ENCODE results near the gene PANK4. TPM values are rescaled to one million over a fixed set of nuclear protein-coding genes. Genes with fewer than 3 reads are reported as not detected.
"Not testable (repeated sequence)": the region's sequence is repeated elsewhere in the genome, so short reads cannot be mapped to it uniquely, and the experiment has no call there.

Gene PANK4
- total and polyA plus RNA-seq, 2 of the 8 experiments (the other 6 are each of a cell fraction or from before 2014, with no cell fraction given) = 20.1 to 29.7 TPM

DNA sequence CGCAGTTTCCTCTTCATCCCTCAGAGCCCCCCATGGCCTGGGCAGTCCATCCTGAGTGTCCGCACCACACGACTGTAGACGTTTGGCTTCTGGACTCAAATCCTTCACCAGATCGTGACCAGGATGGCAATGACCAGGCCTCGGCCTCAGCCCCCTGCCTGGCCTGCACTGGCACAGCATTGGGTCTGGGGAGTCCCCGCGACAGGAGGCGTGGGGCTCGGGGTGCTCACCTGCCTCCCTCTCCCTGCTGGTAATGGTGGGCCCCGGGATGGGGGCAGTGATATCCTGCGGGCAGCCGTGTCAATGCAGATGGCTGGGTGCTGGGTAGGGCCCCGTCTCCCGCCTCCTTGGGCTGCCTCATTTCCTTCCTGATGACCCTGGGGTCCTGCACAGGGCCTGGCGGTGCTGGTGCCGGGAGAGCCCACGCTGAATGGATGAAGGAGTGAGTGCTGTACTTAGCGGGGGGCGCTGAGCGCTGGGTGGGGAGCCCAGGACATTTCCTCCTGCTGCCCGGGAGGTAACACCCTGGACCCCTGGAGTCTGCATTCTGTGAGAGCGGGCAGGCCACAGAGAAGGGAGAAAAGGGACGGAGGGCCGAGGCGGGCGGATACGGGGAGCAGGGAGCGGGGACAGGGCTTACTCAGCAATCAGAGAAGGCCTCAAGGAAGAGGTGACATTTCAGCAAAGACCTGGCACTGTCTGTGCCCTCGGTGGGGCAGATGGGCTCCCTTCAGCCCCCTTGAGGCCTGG, 27.6 kb upstream of the PANK4 start (continued):
- no peak for TF ChIP-seq CHD2 (IDR thresholded peaks at IDR 0.05; ENCODE audit: low read length)
- no peak for TF ChIP-seq HDAC6 (IDR thresholded peaks at IDR 0.05; ENCODE audit: low read depth, low read length)
- no peak for TF ChIP-seq SAP30 (IDR thresholded peaks at IDR 0.05; ENCODE audit: insufficient read depth, insufficient replicate concordance, low read length)
- TF ChIP-seq POLR2A (IDR thresholded peaks at IDR 0.05; ENCODE audit: control extremely low read depth in 1 of 2, low read depth in 2 of 2, low read length in 2 of 2) = no peak
- no peak for TF ChIP-seq JUN (IDR thresholded peaks at IDR 0.05; ENCODE audit: low read depth, low read length)
- TF ChIP-seq CREB1 (IDR thresholded peaks at IDR 0.05) = no peak

DNA sequence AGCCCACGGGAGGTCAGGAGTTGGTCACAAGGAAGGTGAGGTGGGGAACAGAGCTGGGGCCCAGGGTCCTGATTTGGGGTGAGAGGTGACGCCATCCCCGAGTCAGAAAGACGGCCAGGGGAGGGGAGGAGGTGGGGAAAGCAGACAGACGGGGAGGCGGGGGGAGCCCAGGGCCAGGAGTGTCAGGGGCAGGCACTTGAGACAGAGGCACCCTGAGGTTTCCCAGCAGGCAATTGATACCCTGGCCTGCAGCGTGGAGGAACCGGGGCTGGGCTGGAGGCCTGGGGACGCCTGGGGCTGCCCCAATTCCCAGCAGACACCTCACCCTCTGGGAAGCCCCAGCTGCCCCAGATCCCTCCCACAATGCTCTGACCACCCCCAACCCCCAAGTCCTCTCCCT, 26.7 kb upstream of the PANK4 start:
- DNase-seq (ENCODE audit: low read depth in 1 of 2, low spot score in 2 of 2); H2BK5ac ChIP-seq (ENCODE audit: low read depth, low read length); H3K4me1 ChIP-seq (replicated peaks in 1 of 4; ENCODE audit: control insufficient read depth in 3 of 4, insufficient read depth in 4 of 4, low read length in 3 of 4); H3K23me2 ChIP-seq (ENCODE audit: low read depth, low read length); H3K36me3 ChIP-seq (ENCODE audit: control insufficient read depth in 2 of 4, insufficient read depth in 4 of 4, low read length in 3 of 4); H3K4me2 ChIP-seq (ENCODE audit: insufficient read depth in 1 of 2, low read depth in 2 of 2, low read length in 2 of 2); FAIRE-seq; H2BK120ac ChIP-seq (replicated peaks; ENCODE audit: low read depth, low read length); H4K5ac ChIP-seq (ENCODE audit: insufficient read length, low read depth, low read length); H3K9ac ChIP-seq (replicated peaks in 1 of 4; ENCODE audit: extremely low read depth in 1 of 4, low read depth in 3 of 4, low read length in 3 of 4); H2BK12ac ChIP-seq (ENCODE audit: low read depth, low read length); H4K91ac ChIP-seq (replicated peaks; ENCODE audit: insufficient read length, low read length); H2AFZ ChIP-seq (ENCODE audit: low read length); H3K4me3 ChIP-seq (ENCODE audit: extremely low read depth in 1 of 4, insufficient read depth in 2 of 4, low read depth in 3 of 4, low read length in 4 of 4); H3K79me1 ChIP-seq (ENCODE audit: low read depth, low read length); POLR2A ChIA-PET (ENCODE audit: partially characterized antibody); H3K14ac ChIP-seq (ENCODE audit: insufficient read length); H3K4ac ChIP-seq (replicated peaks; ENCODE audit: insufficient read length, low read depth, low read length); H4K8ac ChIP-seq (ENCODE audit: extremely low read depth, insufficient read depth, low read length); H3K9me3 ChIP-seq (ENCODE audit: insufficient read depth in 2 of 2, low read depth in 1 of 2, low read length in 1 of 2); H3K23ac ChIP-seq (ENCODE audit: insufficient read length); H3K18ac ChIP-seq (ENCODE audit: extremely low read depth, low read length); H2AK5ac ChIP-seq (ENCODE audit: low read depth, low read length); H3K27ac ChIP-seq (ENCODE audit: low read depth, low read length); H3K79me2 ChIP-seq (ENCODE audit: control insufficient read depth in 1 of 2, insufficient read depth in 2 of 2, low read length in 2 of 2); H2BK20ac ChIP-seq (ENCODE audit: low read length); CTCF ChIA-PET (ENCODE audit: partially characterized antibody); H3K27me3 ChIP-seq (replicated peaks in 1 of 4; ENCODE audit: control insufficient read depth in 3 of 4, extremely low read depth in 1 of 4, insufficient read depth in 3 of 4, low read length in 3 of 4); H3K56ac ChIP-seq (replicated peaks; ENCODE audit: insufficient read length, low read depth, low read length); H2BK15ac ChIP-seq (ENCODE audit: low read length); H4K20me1 ChIP-seq (replicated peaks in 1 of 2; ENCODE audit: control insufficient read depth in 1 of 2, insufficient read depth in 2 of 2, low read length in 2 of 2): not testable (repeated sequence)
- WGBS, 2 experiments (ENCODE audit: extremely low coverage in 1 of 2, insufficient coverage in 1 of 2, insufficient read length in 1 of 2, insufficient replicate concordance in 2 of 2, low coverage in 1 of 2, low lambda C conversion rate in 2 of 2, missing lambda C conversion rate in 1 of 2) = 77% methylated on average over 3 of the region's 9 CpGs; no CpG with 5 or more reads in 1 of the 2 experiments

Measured in H1 (cell line).